ENCODE results near the gene CAMKMT. TPM values are rescaled to one million over a fixed set of nuclear protein-coding genes. Genes with fewer than 3 reads are reported as not detected.

CAMKMT gene
- polyA plus RNA-seq, 3 donors, result 4.2 to 5.2 (median 4.4) TPM

DNA sequence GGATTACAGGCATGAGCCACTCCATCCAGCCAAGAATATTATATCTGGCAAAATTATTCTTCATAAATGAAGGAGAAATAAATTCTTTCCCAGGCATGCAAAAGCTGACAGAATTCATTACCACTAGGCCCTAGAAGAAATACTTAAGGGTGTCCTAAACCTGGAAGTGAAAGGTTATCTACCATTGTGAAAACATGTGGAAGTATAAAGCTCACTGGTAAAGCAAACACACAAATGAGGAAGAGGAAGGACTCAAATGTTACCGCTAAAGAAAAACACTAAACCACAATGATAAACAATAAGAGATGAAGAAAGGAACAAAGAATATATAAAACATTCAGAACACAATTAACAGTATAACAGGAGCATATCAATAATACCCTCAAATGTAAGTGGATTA, 171.8 kb downstream of the CAMKMT start:
- WGBS, 3 donors, result 77 to 100% (median 82%) methylated on average over 1 of the region's 1 CpG
- no peak overlapping the region for H3K27ac ChIP-seq (ENCODE audit: low read depth, low read length)

DNA sequence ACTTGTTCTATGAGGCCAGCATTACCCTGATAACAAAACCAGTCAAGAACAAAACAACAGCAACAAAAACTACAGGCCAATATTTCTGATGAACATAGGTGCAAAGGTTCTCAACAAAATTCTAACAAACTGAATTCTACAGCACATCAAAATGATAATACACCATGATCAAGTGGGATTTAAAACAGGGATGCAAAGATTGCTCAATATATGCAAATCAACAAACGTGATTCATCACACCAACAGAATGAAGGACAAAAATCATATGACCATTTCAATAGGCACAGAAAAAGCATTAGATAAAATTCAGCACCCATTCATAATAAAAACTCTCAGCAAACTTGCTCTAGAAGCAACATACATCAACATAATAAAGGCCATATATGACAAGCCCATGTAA, 173.6 kb downstream of the CAMKMT start:
- 86 to 92% (median 88%) methylated on average over 1 of the region's 1 CpG for WGBS, 3 donors
- H3K27ac ChIP-seq (ENCODE audit: low read depth, low read length), result no peak overlapping the region

DNA sequence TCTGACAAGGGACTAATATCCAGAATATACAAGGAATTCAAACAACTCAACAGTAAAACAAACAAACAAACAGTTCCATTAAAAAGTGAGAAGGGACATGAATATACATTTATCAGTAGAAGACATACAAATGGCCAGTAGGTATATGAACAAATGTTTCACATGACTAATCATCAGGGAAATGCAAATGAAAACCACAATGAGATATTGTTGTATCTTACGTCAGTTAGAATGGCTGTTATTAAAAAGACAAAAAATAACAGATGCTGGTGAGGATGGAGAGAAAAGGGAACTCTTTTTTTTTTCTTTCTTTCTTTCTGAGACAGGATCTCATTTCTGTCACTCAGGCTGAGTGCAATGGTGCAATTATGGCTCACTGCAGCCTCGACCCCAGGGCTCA, 175.5 kb downstream of the CAMKMT start:
- no peak overlapping the region for H3K27ac ChIP-seq (ENCODE audit: low read depth, low read length)

GRCh38 chr2:44542520-44542919, 180.8 kb downstream of the CAMKMT start:
- WGBS, 3 donors, result 66 to 97% (median 93%) methylated on average over 2 of the region's 2 CpGs
- no peak overlapping the region for H3K27ac ChIP-seq (ENCODE audit: low read depth, low read length)

More for the DNA sequence above, 175.5 kb downstream of the CAMKMT start:
- WGBS, 3 donors, result 89 to 97% (median 93%) methylated on average over 2 of the region's 2 CpGs

- no peak overlapping the region for H3K27ac ChIP-seq (ENCODE audit: low read depth, low read length)
- WGBS, 3 donors, result 51 to 89% (median 85%) methylated on average over 2 of the region's 2 CpGs
Measured at GRCh38 chr2:44543773-44544725, 182.3 kb downstream of the CAMKMT start.

GRCh38 chr2:44545005-44545404, 183.3 kb downstream of the CAMKMT start:
- H3K27ac ChIP-seq (ENCODE audit: low read depth, low read length), result no peak overlapping the region
- WGBS, 3 donors, result 71 to 97% (median 93%) methylated on average over 2 of the region's 2 CpGs

- WGBS, 3 donors, result 62 to 84% (median 81%) methylated on average over 2 of the region's 2 CpGs
- H3K27ac ChIP-seq (ENCODE audit: low read depth, low read length), result no peak overlapping the region
Measured at GRCh38 chr2:44546459-44547127, 184.8 kb downstream of the CAMKMT start.

- WGBS, 3 donors, result 58 to 68% (median 61%) methylated on average over 2 of the region's 2 CpGs
- H3K27ac ChIP-seq (ENCODE audit: low read depth, low read length), result no peak overlapping the region
Measured at GRCh38 chr2:44547718-44548117, 186.0 kb downstream of the CAMKMT start.

DNA sequence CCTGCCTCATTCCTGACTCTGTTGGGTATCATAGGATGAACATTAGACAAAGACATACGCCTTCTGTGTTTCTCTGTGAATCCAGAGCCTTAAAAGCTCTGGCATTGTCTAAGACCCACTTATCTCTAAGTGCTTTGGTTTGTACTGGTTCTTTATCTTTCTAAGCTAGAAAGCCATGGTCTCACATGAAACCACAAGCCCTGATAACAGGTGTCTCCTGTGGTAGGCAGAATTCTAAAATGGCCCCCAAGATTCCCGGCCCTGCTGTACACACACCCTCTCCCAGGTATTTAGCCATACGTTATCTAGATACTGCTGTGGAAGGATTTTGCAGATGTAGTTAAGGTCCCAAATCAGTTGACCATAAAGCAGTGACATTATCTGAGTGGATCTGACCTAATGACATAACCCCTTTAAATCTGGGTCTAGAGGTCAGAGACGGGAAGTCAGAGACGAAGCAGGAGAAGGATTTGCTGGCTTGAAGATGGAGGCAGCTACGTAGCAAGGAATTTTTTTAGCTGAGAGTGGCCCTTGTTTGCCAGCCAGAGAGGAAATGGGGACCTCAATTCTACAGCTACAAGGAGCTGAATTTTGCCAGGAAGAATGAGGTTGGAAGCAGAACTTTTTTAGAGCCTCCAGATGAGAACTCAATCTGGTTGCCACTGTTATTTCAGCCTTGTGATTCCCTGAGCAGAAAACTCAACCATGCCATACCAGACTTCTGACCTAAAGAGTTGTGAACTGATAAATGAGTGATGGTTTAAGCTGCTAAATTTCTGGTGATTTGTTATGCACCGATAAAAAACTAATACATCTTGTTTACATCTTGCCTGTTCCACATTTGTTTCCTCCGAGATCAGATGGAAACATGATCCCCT, 186.7 kb downstream of the CAMKMT start:
- 86 to 95% (median 88%) methylated on average over 8 of the region's 8 CpGs for WGBS, 3 donors
- no peak overlapping the region for H3K27ac ChIP-seq (ENCODE audit: low read depth, low read length)

- no peak overlapping the region for H3K27ac ChIP-seq (ENCODE audit: low read depth, low read length)
- WGBS, 3 donors, result 71 to 83% (median 80%) methylated on average over 1 of the region's 1 CpG
Measured at GRCh38 chr2:44549099-44549471, 187.3 kb downstream of the CAMKMT start.

- 96 to 99% (median 97%) methylated on average over 4 of the region's 4 CpGs for WGBS, 3 donors
- no peak overlapping the region for H3K27ac ChIP-seq (ENCODE audit: low read depth, low read length)
Measured at GRCh38 chr2:44549856-44550255, 188.1 kb downstream of the CAMKMT start.

DNA sequence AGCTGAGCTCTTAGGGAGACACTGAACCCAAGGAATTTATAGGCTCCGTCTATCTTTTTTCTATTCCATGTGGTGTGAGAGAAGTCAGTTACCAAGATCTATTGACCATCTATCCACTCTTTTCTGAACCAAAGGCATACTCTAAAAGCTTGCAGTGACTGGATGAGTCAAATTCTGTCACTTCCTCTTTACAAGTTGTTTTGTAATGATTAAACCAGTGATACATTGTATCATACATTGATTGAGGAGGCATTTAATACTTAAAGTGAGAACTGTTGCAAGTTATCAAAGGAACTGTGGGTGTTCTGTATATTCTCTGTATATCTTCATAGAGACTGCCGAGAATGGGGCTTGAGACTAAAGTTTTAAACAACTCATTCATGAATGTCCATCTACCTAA, 188.8 kb downstream of the CAMKMT start:
- no peak overlapping the region for H3K27ac ChIP-seq (ENCODE audit: low read depth, low read length)
- 93 to 98% (median 95%) methylated on average over 2 of the region's 2 CpGs for WGBS, 3 donors

- WGBS, 3 donors, result 79 to 94% (median 94%) methylated on average over 1 of the region's 1 CpG
- no peak overlapping the region for H3K27ac ChIP-seq (ENCODE audit: low read depth, low read length)
Measured at GRCh38 chr2:44551497-44551896, 189.8 kb downstream of the CAMKMT start.

GRCh38 chr2:44553456-44553855, 191.7 kb downstream of the CAMKMT start:
- WGBS, 3 donors, result 74 to 94% (median 81%) methylated on average over 4 of the region's 4 CpGs
- no peak overlapping the region for H3K27ac ChIP-seq (ENCODE audit: low read depth, low read length)

DNA sequence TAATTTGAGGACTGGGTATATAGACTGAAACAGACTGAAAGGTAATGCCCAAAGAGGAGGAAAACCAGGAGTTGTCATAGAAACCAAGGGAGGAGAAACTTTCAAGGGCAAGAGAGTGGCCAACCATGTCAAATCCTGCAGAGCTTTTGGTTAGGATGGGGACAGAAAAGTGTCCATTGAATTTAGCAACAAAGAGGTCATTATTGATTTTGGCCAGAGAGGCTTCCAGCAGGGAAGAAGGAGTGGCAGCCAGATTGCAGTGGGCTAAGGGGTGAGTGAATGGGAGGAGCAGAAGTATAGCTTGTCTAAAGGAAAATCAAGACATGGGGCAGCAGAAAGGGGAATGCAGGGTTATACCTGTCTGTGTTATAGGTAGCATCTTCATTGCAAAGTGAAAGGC, 194.0 kb downstream of the CAMKMT start:
- no peak overlapping the region for H3K27ac ChIP-seq (ENCODE audit: low read depth, low read length)

DNA sequence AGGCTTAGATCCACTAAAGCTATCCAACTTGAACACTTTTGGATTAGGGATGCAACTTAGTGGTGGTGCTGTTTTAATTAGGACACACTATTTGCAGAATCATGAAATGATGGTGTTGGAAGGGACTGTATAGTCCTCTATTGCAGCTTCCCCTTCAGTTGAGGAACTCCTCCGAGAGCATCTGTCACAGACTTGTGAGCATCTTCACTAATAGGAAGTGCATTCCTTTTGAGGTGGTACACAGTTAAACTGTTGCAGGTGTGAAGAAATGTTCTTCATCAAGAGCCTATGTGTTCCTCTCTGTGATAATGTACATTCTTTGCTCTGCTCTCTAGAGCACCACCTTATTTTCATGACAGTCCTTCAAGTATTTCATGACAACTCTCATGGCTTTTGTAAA, 197.4 kb downstream of the CAMKMT start:
- 59 to 91% (median 72%) methylated on average over 1 of the region's 1 CpG for WGBS, 3 donors
- no peak overlapping the region for H3K27ac ChIP-seq (ENCODE audit: low read depth, low read length)

DNA sequence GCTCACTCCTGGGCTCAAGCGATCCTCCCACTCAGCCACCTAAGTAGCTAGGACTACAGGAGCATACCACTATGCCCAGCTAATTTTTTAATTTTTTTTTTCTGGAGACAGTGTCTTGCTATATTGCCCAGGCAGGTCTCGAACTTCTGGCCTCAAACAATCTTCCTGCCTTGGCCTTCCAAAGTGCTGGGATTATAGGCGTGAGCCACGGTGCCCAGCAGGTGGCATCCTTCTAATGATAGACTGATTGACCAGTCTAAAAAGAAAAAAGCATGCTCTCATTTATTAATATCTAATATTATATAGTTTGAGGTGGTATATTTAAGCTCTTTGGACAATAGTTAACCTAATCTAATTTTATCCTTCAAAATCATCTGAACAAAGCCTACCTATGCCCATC, 198.6 kb downstream of the CAMKMT start:
- no peak overlapping the region for H3K27ac ChIP-seq (ENCODE audit: low read depth, low read length)
- 88 to 92% (median 91%) methylated on average over 4 of the region's 4 CpGs for WGBS, 3 donors

DNA sequence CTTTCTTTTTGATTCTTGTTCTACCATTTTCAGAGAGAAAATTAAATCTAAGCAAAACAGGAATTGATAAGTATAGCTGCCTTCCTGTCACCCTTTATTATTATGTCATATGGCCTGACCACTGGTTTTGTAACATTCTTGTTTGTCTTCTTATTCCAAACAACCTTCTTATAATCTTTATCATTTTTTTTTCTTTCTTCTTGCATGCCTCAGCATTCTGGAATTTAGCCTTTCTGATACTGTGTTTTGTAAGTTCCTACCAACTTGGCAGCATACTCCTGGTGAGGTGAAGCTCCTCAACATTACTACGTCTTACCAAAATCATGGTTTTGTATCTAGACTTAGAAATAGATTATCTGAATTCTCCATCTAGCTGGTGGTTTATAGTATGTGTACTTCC, 199.2 kb downstream of the CAMKMT start:
- no peak overlapping the region for H3K27ac ChIP-seq (ENCODE audit: low read depth, low read length)
- WGBS, 3 donors, result 77 to 93% (median 82%) methylated on average over 1 of the region's 1 CpG

DNA sequence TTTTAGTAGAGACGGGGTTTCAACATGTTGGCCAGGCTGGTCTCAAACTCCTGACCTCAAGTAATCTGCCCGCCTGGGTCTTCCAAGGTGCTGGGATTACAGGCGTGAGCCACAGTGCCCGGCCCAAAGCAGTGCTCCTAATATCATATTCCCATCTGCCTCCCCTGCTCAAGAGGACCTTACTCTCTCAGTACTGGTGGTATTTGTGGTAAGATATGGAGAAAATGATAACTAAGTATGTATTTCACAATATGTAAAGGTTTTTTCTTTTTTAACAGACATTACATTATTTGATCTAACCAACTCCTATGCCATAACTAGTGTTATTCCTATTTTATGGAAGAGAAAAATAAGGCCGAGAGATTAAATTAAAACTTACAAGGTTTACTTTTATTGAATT, 201.0 kb downstream of the CAMKMT start:
- no peak overlapping the region for H3K27ac ChIP-seq (ENCODE audit: low read depth, low read length)
- WGBS, 3 donors, result 84 to 97% (median 86%) methylated on average over 5 of the region's 5 CpGs
